ENCODE data around the gene NLRC4. TPM values are rescaled to one million over a fixed set of nuclear protein-coding genes. Genes with fewer than 3 reads are reported as not detected.

The NLRC4 gene, protein sequence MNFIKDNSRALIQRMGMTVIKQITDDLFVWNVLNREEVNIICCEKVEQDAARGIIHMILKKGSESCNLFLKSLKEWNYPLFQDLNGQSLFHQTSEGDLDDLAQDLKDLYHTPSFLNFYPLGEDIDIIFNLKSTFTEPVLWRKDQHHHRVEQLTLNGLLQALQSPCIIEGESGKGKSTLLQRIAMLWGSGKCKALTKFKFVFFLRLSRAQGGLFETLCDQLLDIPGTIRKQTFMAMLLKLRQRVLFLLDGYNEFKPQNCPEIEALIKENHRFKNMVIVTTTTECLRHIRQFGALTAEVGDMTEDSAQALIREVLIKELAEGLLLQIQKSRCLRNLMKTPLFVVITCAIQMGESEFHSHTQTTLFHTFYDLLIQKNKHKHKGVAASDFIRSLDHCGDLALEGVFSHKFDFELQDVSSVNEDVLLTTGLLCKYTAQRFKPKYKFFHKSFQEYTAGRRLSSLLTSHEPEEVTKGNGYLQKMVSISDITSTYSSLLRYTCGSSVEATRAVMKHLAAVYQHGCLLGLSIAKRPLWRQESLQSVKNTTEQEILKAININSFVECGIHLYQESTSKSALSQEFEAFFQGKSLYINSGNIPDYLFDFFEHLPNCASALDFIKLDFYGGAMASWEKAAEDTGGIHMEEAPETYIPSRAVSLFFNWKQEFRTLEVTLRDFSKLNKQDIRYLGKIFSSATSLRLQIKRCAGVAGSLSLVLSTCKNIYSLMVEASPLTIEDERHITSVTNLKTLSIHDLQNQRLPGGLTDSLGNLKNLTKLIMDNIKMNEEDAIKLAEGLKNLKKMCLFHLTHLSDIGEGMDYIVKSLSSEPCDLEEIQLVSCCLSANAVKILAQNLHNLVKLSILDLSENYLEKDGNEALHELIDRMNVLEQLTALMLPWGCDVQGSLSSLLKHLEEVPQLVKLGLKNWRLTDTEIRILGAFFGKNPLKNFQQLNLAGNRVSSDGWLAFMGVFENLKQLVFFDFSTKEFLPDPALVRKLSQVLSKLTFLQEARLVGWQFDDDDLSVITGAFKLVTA
- not detected in 2 replicates for total RNA-seq
- not detected in 2 replicates for polyA plus RNA-seq
- not detected in 2 replicates for polyA plus RNA-seq (2011; cell fraction: cytosol; rRNA removed)
- polyA plus RNA-seq (2011; cell fraction: nucleus; rRNA removed) = not detected in 2 replicates
- not detected in 2 replicates for polyA plus RNA-seq (2012)
- polyA minus RNA-seq = not detected in 2 replicates
- polyA minus RNA-seq (2011; cell fraction: cytosol; rRNA and poly(A)+ RNA removed) = not detected
- not detected in 2 replicates for polyA minus RNA-seq (2011; cell fraction: nucleus; rRNA and poly(A)+ RNA removed)
- Bru-seq, nascent RNA = percentile 2 among the genes with signal in this experiment
- BruChase-seq, experiment 1, labeled RNA remaining after a 6-hour chase = not detected
- BruChase-seq, experiment 2, labeled RNA remaining after a 2-hour chase = not detected
- long read RNA-seq = 0 reads

DNA sequence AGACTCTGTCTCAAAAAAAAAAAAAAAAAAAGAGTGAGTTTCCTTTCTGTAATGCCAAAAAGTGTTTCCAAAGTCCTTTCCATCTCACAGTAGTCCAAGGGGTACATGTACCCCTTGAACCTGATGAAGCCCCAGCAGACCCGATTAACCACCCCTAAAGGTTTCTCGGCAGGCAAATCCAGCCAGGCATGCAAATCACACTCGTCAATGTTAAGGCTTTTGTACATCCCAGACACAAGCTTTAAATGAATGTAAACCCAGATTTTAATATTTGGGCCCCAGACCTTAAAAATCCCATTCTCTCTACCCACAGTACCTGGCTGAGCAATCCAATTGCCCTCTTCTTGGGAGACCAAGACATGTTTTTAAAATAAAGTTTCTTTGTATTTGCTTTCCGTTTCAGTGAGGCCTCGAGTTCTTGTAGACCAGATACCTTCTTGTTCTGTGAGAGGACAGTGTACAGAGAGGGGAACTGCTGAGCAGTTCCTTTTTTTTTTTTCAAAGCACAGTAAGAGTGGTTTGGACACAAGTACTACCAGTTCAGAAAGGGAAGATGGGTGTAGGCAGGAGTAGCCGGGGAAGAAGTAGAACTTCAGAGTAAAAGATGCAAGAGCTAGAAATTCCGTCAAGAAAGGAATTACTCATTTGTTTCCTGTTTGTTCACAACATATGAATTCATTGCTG lies at the start of gene NLRC4:
Gene NLRC4 (minus strand): TSS at position 465 of the 684 bp plus-strand sequence. CDS start 8,111 bp downstream, outside the sequence.
- Histone ChIP-seq H3K9me3 (replicated peaks; ENCODE audit: control insufficient read depth, insufficient read depth, low read length) (no peaks in the 10 kb centered on the region), H3K27ac (ENCODE audit: insufficient read depth, low read depth, low read length) (no peak within 1 kb of the TSS), H3K9ac (replicated peaks; ENCODE audit: extremely low read depth, insufficient read depth, low read length) (no peak within 1 kb of the TSS), H3K4me1 (ENCODE audit: control insufficient read depth, extremely low read depth, insufficient read depth, low read length) (no peaks in the 10 kb centered on the region), H3K9me1 (replicated peaks; ENCODE audit: control insufficient read depth, extremely low read depth, insufficient read depth, low read length) (no peaks in the 10 kb centered on the region), H3K36me3 (ENCODE audit: control insufficient read depth in 2 of 2, extremely low read depth in 1 of 2, insufficient read depth in 2 of 2, low read length in 2 of 2) (no peaks in the 10 kb centered on the region), H3K4me2 (ENCODE audit: insufficient read depth, low read length) (no peak within 1 kb of the TSS), H3K79me2 (ENCODE audit: control insufficient read depth, insufficient read depth, low read length) (no peaks in the 10 kb centered on the region), H4K20me1 (replicated peaks; ENCODE audit: control insufficient read depth, extremely low read depth, insufficient read depth, low read length) (no peaks in the 10 kb centered on the region), H2AFZ (ENCODE audit: low read depth, low read length) (no peak within 1 kb of the TSS), H3K4me3 (replicated peaks in 1 of 3; ENCODE audit: insufficient read depth in 1 of 3, low read depth in 1 of 3, low read length in 3 of 3) (no peak within 1 kb of the TSS), H3K27me3 (ENCODE audit: control insufficient read depth in 2 of 2, insufficient read depth in 2 of 2, low read length in 2 of 2) (no peaks in the 10 kb centered on the region)
- no peak for DNase-seq (ENCODE audit: low read depth, low spot score)
- TF ChIP-seq EZH2 (IDR thresholded peaks at IDR 0.05; ENCODE audit: borderline replicate concordance, low read depth, low read length, severe bottlenecking) = no peak
- TF ChIP-seq JUN (IDR thresholded peaks at IDR 0.05; ENCODE audit: borderline replicate concordance, insufficient read depth, insufficient read length, low read depth) = no peak
- no peak for TF ChIP-seq MYC (IDR thresholded peaks at IDR 0.05; ENCODE audit: low read depth, low read length)
- TF ChIP-seq POLR2AphosphoS5 (IDR thresholded peaks at IDR 0.05; ENCODE audit: insufficient read depth, low read depth, low read length) = no peak
- no peak for TF ChIP-seq POLR2A (IDR thresholded peaks at IDR 0.05; ENCODE audit: low read depth, low read length)
- TF ChIP-seq FOS (IDR thresholded peaks at IDR 0.05; ENCODE audit: borderline replicate concordance, insufficient read depth, low read length) = no peak
- TF ChIP-seq GATA2 (IDR thresholded peaks at IDR 0.05; ENCODE audit: insufficient read depth, insufficient read length, low read depth, low read length) = no peak
- TF ChIP-seq, protein P1, sequence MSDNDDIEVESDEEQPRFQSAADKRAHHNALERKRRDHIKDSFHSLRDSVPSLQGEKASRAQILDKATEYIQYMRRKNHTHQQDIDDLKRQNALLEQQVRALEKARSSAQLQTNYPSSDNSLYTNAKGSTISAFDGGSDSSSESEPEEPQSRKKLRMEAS (IDR thresholded peaks at IDR 0.05; ENCODE audit: insufficient read depth, insufficient read length) = no peak
- TF ChIP-seq, protein P2, sequence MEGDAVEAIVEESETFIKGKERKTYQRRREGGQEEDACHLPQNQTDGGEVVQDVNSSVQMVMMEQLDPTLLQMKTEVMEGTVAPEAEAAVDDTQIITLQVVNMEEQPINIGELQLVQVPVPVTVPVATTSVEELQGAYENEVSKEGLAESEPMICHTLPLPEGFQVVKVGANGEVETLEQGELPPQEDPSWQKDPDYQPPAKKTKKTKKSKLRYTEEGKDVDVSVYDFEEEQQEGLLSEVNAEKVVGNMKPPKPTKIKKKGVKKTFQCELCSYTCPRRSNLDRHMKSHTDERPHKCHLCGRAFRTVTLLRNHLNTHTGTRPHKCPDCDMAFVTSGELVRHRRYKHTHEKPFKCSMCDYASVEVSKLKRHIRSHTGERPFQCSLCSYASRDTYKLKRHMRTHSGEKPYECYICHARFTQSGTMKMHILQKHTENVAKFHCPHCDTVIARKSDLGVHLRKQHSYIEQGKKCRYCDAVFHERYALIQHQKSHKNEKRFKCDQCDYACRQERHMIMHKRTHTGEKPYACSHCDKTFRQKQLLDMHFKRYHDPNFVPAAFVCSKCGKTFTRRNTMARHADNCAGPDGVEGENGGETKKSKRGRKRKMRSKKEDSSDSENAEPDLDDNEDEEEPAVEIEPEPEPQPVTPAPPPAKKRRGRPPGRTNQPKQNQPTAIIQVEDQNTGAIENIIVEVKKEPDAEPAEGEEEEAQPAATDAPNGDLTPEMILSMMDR (IDR thresholded peaks at IDR 0.05; ENCODE audit: extremely low read depth in 1 of 2, insufficient read depth in 1 of 2, low read depth in 1 of 2, low read length in 2 of 2) = no peak
- CTCF ChIA-PET = interaction anchor here (1.5 to 1.8 kb wide), 2 partner anchors 17 to 61 kb away, joined by 4 read pairs; no protein-coding TSS in a partner anchor
- no peak for FAIRE-seq
- intact Hi-C loops (cut with micrococcal nuclease) = no loop called here
- POLR2A ChIA-PET = no interaction called here
- dilution Hi-C loops (cut with MboI; ENCODE audit: extremely low pct_ligation_motif_present, low sequenced_read_pairs) = no loop called here
- no TSS peak for BruUV-seq (replicated peaks)
